Measurements from ENCODE around the gene PDLIM7.

Gene PDLIM7

GRCh38 chr5:177526791-177527190, 29.4 kb upstream of the PDLIM7 start:
- ChIA-PET POLR2A (no interaction called here), CTCF (interaction anchor here (1.5 to 2.1 kb wide), 2 partner anchors 11 to 20 kb away, joined by 3 to 7 read pairs; no protein-coding TSS in a partner anchor)
- H3K4me3 ChIP-seq (ENCODE audit: low read depth, low read length) = no peak overlapping the region
- DNase-seq (ENCODE audit: low read depth, low spot score) = no peak
- no peak for TF ChIP-seq CTCF (IDR thresholded peaks at IDR 0.05; ENCODE audit: insufficient read depth, low read length, missing control alignments)

GRCh38 chr5:177526191-177526590, 28.8 kb upstream of the PDLIM7 start:
- CTCF ChIA-PET = interaction anchor here (0.9 to 1.5 kb wide), 2 partner anchors 10 to 19 kb away, joined by 3 read pairs; no protein-coding TSS in a partner anchor
- TF ChIP-seq CTCF (IDR thresholded peaks at IDR 0.05; ENCODE audit: insufficient read depth, low read length, missing control alignments) = no peak
- DNase-seq (ENCODE audit: low read depth, low spot score) = no peak
- POLR2A ChIA-PET = no interaction called here
- no peak overlapping the region for H3K4me3 ChIP-seq (ENCODE audit: low read depth, low read length)

- no peak for DNase-seq (ENCODE audit: low read depth, low spot score)
- POLR2A ChIA-PET = interaction anchor here (0.5 to 2.1 kb wide), 2 partner anchors 28 to 40 kb away, joined by 3 to 6 read pairs; partner anchors contain the start of gene PDLIM7
- no peak for TF ChIP-seq CTCF (IDR thresholded peaks at IDR 0.05; ENCODE audit: insufficient read depth, low read length, missing control alignments)
- CTCF ChIA-PET = interaction anchor here (1.4 to 1.6 kb wide), 2 partner anchors 9 to 24 kb away, joined by 5 to 10 read pairs; no protein-coding TSS in a partner anchor
- no peak overlapping the region for H3K4me3 ChIP-seq (ENCODE audit: low read depth, low read length)
Measured at GRCh38 chr5:177524941-177525655, 27.7 kb upstream of the PDLIM7 start.

- CTCF ChIA-PET = interaction anchor here (1.4 to 1.6 kb wide), 2 partner anchors 9 to 23 kb away, joined by 5 to 10 read pairs; no protein-coding TSS in a partner anchor
- POLR2A ChIA-PET = interaction anchor here (2.1 kb wide), 1 partner anchor 27 kb away, joined by 6 read pairs; the partner anchor contains the start of gene PDLIM7
- TF ChIP-seq CTCF (IDR thresholded peaks at IDR 0.05; ENCODE audit: insufficient read depth, low read length, missing control alignments) = no peak
- no peak for DNase-seq (ENCODE audit: low read depth, low spot score)
- no peak overlapping the region for H3K4me3 ChIP-seq (ENCODE audit: low read depth, low read length)
Measured at GRCh38 chr5:177524539-177524900, 27.1 kb upstream of the PDLIM7 start.

GRCh38 chr5:177523711-177524538, 26.5 kb upstream of the PDLIM7 start:
- ChIA-PET POLR2A (interaction anchor here (2.1 kb wide), 1 partner anchor 27 kb away, joined by 6 read pairs; the partner anchor contains the start of gene PDLIM7), CTCF (interaction anchor here (1.4 to 1.6 kb wide), 2 partner anchors 10 to 23 kb away, joined by 5 to 10 read pairs; no protein-coding TSS in a partner anchor)
- no peak for TF ChIP-seq CTCF (IDR thresholded peaks at IDR 0.05; ENCODE audit: insufficient read depth, low read length, missing control alignments)
- H3K4me3 ChIP-seq (ENCODE audit: low read depth, low read length) = no peak overlapping the region
- no peak for DNase-seq (ENCODE audit: low read depth, low spot score)
